Fibroblast of upper back skin (primary cell): ENCODE measurements around the gene TMEM229A.
"Not testable (repeated sequence)": the region's sequence is repeated elsewhere in the genome, so short reads cannot be mapped to it uniquely, and the experiment has no call there.

Source experiments
- DNase-seq: peaks from one replicate; pipeline ENCODE4 v3.0.0-alpha.2; 2013

TMEM229A gene

DNA sequence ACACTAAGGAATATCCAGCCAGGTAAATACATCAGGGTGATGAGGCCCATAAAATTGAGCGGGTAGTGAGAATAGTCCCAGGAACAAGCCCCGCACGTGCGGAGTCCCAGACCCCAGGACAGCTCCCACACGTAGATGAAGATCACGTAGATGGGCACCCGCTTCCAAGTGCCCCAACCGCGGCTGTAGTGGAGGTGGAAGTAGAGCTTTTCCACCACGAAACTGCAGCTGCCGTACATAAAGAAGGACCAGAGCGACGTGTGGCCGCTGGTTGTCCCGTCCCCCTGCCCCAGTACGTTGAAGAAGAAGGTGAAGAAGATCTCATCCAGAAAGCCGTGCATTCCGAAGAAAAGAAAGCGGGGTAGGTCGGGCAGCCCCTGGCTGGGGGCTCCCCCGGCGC, 948 bp downstream of the TMEM229A start:
- no peak for DNase-seq

- no peak for DNase-seq
Measured at GRCh38 chr7:124031406-124031805, 1.5 kb downstream of the TMEM229A start.

- DNase-seq: no peak
Measured at GRCh38 chr7:124030964-124031363, 1.9 kb downstream of the TMEM229A start.

DNA sequence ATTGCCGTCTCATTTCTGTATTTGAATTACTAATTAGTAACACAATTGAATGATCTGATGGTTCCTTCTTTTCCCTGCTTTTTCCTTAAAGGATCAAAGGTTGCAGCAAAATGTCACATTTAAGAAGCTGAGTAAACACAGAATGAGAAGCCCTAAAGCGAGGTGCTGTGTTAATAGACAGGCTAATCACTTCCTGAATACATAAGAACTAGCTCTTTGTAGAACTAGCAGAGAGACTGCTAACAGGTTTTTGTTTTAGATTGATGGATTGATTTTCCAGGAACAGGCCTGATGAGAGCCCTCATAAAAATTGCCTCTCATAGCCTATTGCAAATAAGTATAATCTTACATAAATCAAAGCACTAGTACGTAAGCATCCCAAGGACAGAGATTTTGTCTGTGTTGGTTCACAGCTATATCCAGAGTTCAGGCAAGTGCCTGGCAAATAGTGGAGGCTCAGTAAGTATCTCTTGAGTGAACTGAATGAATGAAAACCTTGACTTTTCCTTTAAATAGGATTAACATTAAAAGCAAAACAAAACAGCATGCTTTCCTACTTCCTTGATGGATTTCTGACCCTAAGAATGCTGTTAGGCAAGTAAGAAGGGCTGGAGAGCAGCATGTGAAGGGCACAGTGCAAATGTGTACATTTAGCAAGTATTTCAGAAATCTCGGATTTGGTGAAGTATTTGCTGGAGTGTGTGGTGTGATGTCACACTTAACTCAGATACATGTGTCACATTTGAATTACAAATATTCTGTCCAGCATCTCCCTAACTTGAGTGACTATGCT, 3.3 kb downstream of the TMEM229A start:
- DNase-seq: no peak

DNA sequence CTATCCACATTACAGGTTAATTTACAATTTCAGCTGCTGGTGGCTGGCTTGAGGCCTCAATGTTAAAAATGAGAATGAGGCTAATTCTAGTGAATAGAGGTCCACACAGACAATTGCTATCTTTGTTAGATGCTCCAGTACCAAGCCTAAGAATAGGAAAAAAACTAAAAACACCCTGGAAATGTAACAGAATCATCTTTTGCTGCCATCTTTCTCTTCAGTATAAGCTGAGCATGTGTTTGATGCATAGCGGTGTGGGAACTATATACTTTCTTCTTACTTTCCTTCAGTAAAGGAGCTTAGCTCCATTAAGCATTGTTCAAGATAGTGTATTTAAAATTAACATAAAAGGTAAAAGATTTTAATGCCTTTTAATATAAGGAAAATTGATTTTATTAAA, 5.6 kb downstream of the TMEM229A start:
- DNase-seq: no peak

GRCh38 chr7:124024329-124024728, 8.5 kb downstream of the TMEM229A start:
- DNase-seq: not testable (repeated sequence)

DNA sequence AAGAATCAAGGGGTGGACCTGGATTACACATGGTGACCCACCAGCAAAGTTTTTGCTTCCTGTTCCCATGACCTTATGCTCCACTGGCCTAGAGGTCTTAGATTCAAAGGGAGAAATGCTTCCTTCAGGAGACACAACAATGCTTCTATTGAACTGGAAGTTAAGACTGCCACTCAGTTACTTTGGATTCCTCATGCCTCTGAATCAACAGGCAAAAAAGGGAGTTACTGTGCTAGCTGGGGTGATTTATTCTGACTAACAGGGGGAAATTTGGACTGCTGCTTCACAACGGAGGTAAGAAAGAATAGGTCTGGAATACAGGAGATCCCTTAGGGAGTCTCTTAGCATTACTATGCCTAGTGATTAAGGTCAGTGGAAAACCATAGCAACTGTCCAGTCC, 10.3 kb downstream of the TMEM229A start:
- no peak for DNase-seq

DNA sequence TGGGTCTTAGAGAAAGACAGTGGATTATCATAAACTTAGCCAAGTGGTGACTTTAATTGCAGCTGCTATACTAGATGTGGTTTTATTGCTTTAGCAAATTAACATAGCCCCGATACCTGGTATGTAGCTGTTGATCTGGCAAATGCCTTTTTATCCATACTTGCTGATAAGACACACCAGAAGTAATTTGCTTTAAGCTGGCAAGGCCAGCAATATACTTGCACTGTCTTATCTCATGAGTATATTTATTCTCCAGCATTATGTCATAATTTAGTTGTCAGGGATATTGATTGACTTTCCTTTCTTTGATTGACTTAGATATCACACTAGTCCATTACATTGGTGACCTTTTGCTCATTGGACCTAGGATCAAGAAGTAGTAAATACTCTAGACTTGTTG, 12.8 kb downstream of the TMEM229A start:
- no peak for DNase-seq

DNA sequence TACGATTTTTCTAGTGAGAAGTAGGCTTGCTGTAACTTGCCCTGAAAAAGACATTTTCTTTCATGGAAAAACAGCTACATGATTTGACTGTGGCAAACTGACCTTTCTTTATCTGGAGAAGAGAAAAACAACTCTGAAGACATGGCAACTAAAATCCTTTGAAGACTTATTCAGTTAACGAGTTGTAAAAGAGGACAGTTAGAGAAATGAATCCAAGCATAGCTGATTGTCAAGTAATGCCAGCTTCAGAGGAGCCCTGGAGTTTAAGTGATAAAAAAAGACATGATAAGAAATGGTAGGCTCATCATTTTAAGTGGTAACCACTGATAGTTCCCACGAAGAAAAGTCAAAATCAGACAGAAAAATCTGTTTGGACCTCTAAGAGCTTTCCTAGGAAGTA, 19.6 kb downstream of the TMEM229A start:
- no peak for DNase-seq

DNA sequence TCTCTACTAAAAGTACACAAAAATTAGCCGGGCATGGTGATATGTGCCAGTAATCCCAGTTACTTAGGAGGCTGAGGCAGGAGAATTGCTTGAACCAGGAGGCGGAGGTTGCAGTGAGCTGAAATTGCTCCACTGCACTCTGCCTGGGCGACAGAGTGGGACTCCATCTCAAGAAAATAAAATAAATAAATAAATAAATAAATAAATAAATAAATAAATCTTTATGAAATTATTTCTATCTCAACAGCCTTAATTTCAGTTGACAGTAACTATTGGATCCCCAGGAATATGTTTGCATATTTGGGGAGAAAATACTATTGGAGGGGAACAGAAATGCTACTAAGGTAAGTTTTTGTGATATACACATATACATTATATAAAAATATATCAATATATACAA, 20.0 kb downstream of the TMEM229A start:
- no peak for DNase-seq

GRCh38 chr7:124009321-124009720, 23.5 kb downstream of the TMEM229A start:
- no peak for DNase-seq

DNA sequence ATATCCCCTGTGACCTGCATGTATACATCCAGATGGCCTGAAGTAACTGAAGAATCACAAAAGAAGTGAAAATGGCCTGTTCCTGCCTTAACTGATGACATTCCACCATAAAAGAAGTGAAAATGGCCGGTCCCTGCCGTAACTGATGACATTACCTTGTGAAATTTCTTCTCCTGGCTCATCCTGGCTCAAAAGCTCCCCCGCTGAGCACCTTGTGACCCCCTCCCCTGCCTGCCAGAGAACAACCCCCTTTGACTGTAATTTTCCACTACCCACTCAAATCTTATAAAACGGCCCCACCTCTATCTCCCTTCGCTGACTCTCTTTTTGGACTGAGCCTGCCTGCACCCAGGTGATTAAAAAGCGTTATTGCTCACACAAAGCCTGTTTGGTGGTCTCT, 24.6 kb downstream of the TMEM229A start:
- not testable (repeated sequence) for DNase-seq

GRCh38 chr7:123999703-124000102, 33.2 kb downstream of the TMEM229A start:
- no peak for DNase-seq

DNA sequence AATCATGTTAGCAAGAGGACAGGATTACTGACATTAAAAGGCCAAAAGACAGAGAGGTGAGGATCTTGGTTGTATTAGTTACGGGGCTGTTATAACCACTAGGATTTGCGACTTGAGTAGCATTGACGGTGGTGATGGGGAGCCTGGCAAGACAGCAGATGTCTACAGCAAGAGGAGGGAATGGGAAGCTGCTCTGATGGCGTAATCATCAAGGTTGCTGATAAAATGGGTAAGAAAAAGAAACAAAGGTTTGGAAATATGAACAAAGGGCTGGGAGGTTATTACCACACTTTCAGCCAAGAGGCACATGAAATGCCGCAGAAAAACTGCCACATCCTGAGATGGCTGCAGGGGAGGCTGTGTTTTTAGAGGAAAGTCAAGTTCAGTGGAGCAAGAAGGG, 33.9 kb downstream of the TMEM229A start:
- no peak for DNase-seq

DNA sequence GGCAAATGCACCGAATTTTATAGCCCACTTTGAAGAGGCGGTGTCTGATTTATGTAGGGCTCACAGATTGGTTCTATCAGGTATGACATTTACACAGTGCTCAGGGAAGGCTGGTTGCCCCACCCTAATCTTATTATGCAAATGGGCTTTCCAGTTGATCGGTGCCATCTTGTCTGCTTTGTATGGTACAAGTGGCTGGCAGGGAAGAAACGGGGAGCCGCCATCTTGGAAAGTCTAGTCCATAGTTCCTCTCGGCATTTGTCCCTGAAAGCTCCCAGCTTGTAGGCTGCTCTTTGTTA, 36.6 kb downstream of the TMEM229A start:
- no peak for DNase-seq

- DNase-seq: no peak
Measured at GRCh38 chr7:123995617-123996326, 37.1 kb downstream of the TMEM229A start.

- DNase-seq: no peak
Measured at GRCh38 chr7:123994449-123994848, 38.4 kb downstream of the TMEM229A start.

DNA sequence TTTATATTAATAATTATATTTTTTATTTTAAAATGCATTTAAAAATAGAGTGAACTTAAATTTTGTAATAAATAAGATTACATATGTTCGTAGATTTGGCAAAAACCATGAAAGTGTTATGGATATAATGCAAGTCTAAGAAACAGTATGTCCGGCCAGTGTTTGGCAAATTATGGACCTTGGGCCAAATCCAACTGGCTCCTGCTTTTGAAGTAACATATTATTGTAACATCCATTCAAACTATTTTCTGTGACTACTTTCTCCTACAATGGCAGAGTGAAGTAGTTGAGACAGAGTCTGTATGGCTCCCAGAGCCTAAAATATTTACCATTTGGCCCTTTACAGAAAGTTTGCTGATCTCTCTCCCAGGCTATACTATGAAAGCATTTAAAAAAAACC, 38.9 kb downstream of the TMEM229A start:
- DNase-seq: no peak

- no peak for DNase-seq
Measured at GRCh38 chr7:123992913-123993518, 39.9 kb downstream of the TMEM229A start.

- DNase-seq: no peak
Measured at GRCh38 chr7:123987445-123987844, 45.4 kb downstream of the TMEM229A start.
